Measurements from ENCODE around the gene LYPD6B.

The LYPD6B gene

GRCh38 chr2:149087751-149088150 is 49.3 kb downstream of the LYPD6B start:
- Histone ChIP-seq H4K8ac (ENCODE audit: low read depth, low read length) (no peak overlapping the region), H3K9me3 (replicated peaks in 1 of 2; ENCODE audit: control insufficient read depth in 2 of 2, insufficient read depth in 1 of 2, low read depth in 1 of 2, low read length in 2 of 2) (no peaks in the 10 kb centered on the region), H2BK120ac (ENCODE audit: low read depth, low read length) (no peak overlapping the region), H3K27ac (replicated peaks; ENCODE audit: low read length) (no peak overlapping the region), H2BK5ac (ENCODE audit: low read length) (no peak overlapping the region), H3K27me3 (ENCODE audit: control insufficient read depth in 3 of 3, insufficient read depth in 3 of 3, low read depth in 1 of 3, low read length in 3 of 3) (peaks cover 0 to 4% (median 0%) of the 10 kb centered on the region in 3 experiments), H3K23ac (ENCODE audit: low read depth, low read length, poor library complexity) (no peak overlapping the region), H3K14ac (ENCODE audit: low read length) (no peak overlapping the region), H3K4ac (ENCODE audit: low read length) (peak overlapping the region; percentile 58), H3K4me3 (ENCODE audit: low read length in 2 of 2) (no peak overlapping the region), H3K36me3 (replicated peaks in 1 of 2; ENCODE audit: control insufficient read depth in 2 of 2, insufficient read depth in 2 of 2, low read length in 2 of 2) (no peaks in the 10 kb centered on the region), H3K79me1 (ENCODE audit: low read depth, low read length) (no peaks in the 10 kb centered on the region), H2AK5ac (ENCODE audit: low read depth, low read length) (no peak overlapping the region), H3K4me1 (ENCODE audit: control insufficient read depth in 2 of 2, insufficient read depth in 1 of 2, low read depth in 1 of 2, low read length in 2 of 2) (peaks cover 0 to 3% of the 10 kb centered on the region in 2 donors), H2AFZ (ENCODE audit: low read length) (no peak overlapping the region), H3K4me2 (ENCODE audit: insufficient read depth, low read length, poor library complexity, severe bottlenecking) (no peak overlapping the region), H2BK12ac (ENCODE audit: low read length) (no peak overlapping the region), H4K91ac (ENCODE audit: low read depth, low read length, poor library complexity) (no peak overlapping the region), H3K9ac (ENCODE audit: low read depth, low read length, poor library complexity) (no peak overlapping the region), H2BK15ac (ENCODE audit: low read length) (no peak overlapping the region), H3K18ac (ENCODE audit: low read length) (no peak overlapping the region)
- no peak for DNase-seq (ENCODE audit: low spot score)
- WGBS, 2 donors (ENCODE audit: extremely low coverage in 2 of 2, insufficient read length in 2 of 2, insufficient replicate concordance in 1 of 2) = no CpG with 5 or more reads among the region's 4 CpGs

- Histone ChIP-seq H3K27ac (replicated peaks; ENCODE audit: low read length) (no peak overlapping the region), H3K79me1 (ENCODE audit: low read depth, low read length) (no peaks in the 10 kb centered on the region), H3K4me3 (ENCODE audit: low read length in 2 of 2) (no peak overlapping the region), H3K18ac (ENCODE audit: low read length) (no peak overlapping the region), H4K91ac (ENCODE audit: low read depth, low read length, poor library complexity) (no peak overlapping the region), H3K4me1 (ENCODE audit: control insufficient read depth in 2 of 2, insufficient read depth in 1 of 2, low read depth in 1 of 2, low read length in 2 of 2) (no peaks in the 10 kb centered on the region), H3K4ac (ENCODE audit: low read length) (no peak overlapping the region), H3K14ac (ENCODE audit: low read length) (no peak overlapping the region), H4K8ac (ENCODE audit: low read depth, low read length) (no peak overlapping the region), H3K27me3 (ENCODE audit: control insufficient read depth in 3 of 3, insufficient read depth in 3 of 3, low read depth in 1 of 3, low read length in 3 of 3) (peaks cover 0 to 9% (median 0%) of the 10 kb centered on the region in 3 experiments), H3K9me3 (replicated peaks in 1 of 2; ENCODE audit: control insufficient read depth in 2 of 2, insufficient read depth in 1 of 2, low read depth in 1 of 2, low read length in 2 of 2) (no peaks in the 10 kb centered on the region), H2BK12ac (ENCODE audit: low read length) (no peak overlapping the region), H3K9ac (ENCODE audit: low read depth, low read length, poor library complexity) (no peak overlapping the region), H2BK120ac (ENCODE audit: low read depth, low read length) (no peak overlapping the region), H2BK5ac (ENCODE audit: low read length) (no peak overlapping the region), H2BK15ac (ENCODE audit: low read length) (no peak overlapping the region), H3K4me2 (ENCODE audit: insufficient read depth, low read length, poor library complexity, severe bottlenecking) (no peak overlapping the region), H3K23ac (ENCODE audit: low read depth, low read length, poor library complexity) (no peak overlapping the region), H2AK5ac (ENCODE audit: low read depth, low read length) (no peak overlapping the region), H3K36me3 (replicated peaks in 1 of 2; ENCODE audit: control insufficient read depth in 2 of 2, insufficient read depth in 2 of 2, low read length in 2 of 2) (no peaks in the 10 kb centered on the region), H2AFZ (ENCODE audit: low read length) (no peak overlapping the region)
- no peak for DNase-seq (ENCODE audit: low spot score)
These were observed 50.6 kb downstream of the LYPD6B start for GRCh38 chr2:149089068-149089467.

- DNase-seq (ENCODE audit: low spot score) = no peak
- Histone ChIP-seq H3K36me3 (replicated peaks in 1 of 2; ENCODE audit: control insufficient read depth in 2 of 2, insufficient read depth in 2 of 2, low read length in 2 of 2) (no peaks in the 10 kb centered on the region), H2BK15ac (ENCODE audit: low read length) (no peak overlapping the region), H2BK12ac (ENCODE audit: low read length) (no peak overlapping the region), H2BK5ac (ENCODE audit: low read length) (no peak overlapping the region), H3K23ac (ENCODE audit: low read depth, low read length, poor library complexity) (no peak overlapping the region), H2AFZ (ENCODE audit: low read length) (no peak overlapping the region), H3K18ac (ENCODE audit: low read length) (no peak overlapping the region), H3K4ac (ENCODE audit: low read length) (no peak overlapping the region), H3K14ac (ENCODE audit: low read length) (no peak overlapping the region), H3K4me3 (ENCODE audit: low read length in 2 of 2) (no peak overlapping the region), H2AK5ac (ENCODE audit: low read depth, low read length) (no peak overlapping the region), H3K27me3 (ENCODE audit: control insufficient read depth in 3 of 3, insufficient read depth in 3 of 3, low read depth in 1 of 3, low read length in 3 of 3) (peaks cover 0 to 5% (median 0%) of the 10 kb centered on the region in 3 experiments), H4K91ac (ENCODE audit: low read depth, low read length, poor library complexity) (no peak overlapping the region), H3K79me1 (ENCODE audit: low read depth, low read length) (no peaks in the 10 kb centered on the region), H3K9me3 (replicated peaks in 1 of 2; ENCODE audit: control insufficient read depth in 2 of 2, insufficient read depth in 1 of 2, low read depth in 1 of 2, low read length in 2 of 2) (no peaks in the 10 kb centered on the region), H3K27ac (replicated peaks; ENCODE audit: low read length) (no peak overlapping the region), H3K4me2 (ENCODE audit: insufficient read depth, low read length, poor library complexity, severe bottlenecking) (no peak overlapping the region), H3K4me1 (ENCODE audit: control insufficient read depth in 2 of 2, insufficient read depth in 1 of 2, low read depth in 1 of 2, low read length in 2 of 2) (no peaks in the 10 kb centered on the region), H3K9ac (ENCODE audit: low read depth, low read length, poor library complexity) (no peak overlapping the region), H2BK120ac (ENCODE audit: low read depth, low read length) (no peak overlapping the region), H4K8ac (ENCODE audit: low read depth, low read length) (no peak overlapping the region)
- no CpG with 5 or more reads among the region's 2 CpGs for WGBS, 2 donors (ENCODE audit: extremely low coverage in 2 of 2, insufficient read length in 2 of 2, insufficient replicate concordance in 1 of 2)
These were observed 52.2 kb downstream of the LYPD6B start for GRCh38 chr2:149090706-149091105.

GRCh38 chr2:149093579-149093978 is 55.1 kb downstream of the LYPD6B start:
- no peak for DNase-seq (ENCODE audit: low spot score)
- Histone ChIP-seq H3K27me3 (ENCODE audit: control insufficient read depth in 3 of 3, insufficient read depth in 3 of 3, low read depth in 1 of 3, low read length in 3 of 3) (peaks cover 0 to 5% (median 0%) of the 10 kb centered on the region in 3 experiments), H4K8ac (ENCODE audit: low read depth, low read length) (no peak overlapping the region), H3K4ac (ENCODE audit: low read length) (no peak overlapping the region), H3K4me3 (ENCODE audit: low read length in 2 of 2) (no peak overlapping the region), H3K14ac (ENCODE audit: low read length) (no peak overlapping the region), H3K27ac (replicated peaks; ENCODE audit: low read length) (no peak overlapping the region), H3K9me3 (replicated peaks in 1 of 2; ENCODE audit: control insufficient read depth in 2 of 2, insufficient read depth in 1 of 2, low read depth in 1 of 2, low read length in 2 of 2) (no peaks in the 10 kb centered on the region), H3K23ac (ENCODE audit: low read depth, low read length, poor library complexity) (no peak overlapping the region), H3K4me1 (ENCODE audit: control insufficient read depth in 2 of 2, insufficient read depth in 1 of 2, low read depth in 1 of 2, low read length in 2 of 2) (no peaks in the 10 kb centered on the region), H2BK5ac (ENCODE audit: low read length) (no peak overlapping the region), H3K4me2 (ENCODE audit: insufficient read depth, low read length, poor library complexity, severe bottlenecking) (no peak overlapping the region), H2AFZ (ENCODE audit: low read length) (no peak overlapping the region), H3K9ac (ENCODE audit: low read depth, low read length, poor library complexity) (no peak overlapping the region), H3K18ac (ENCODE audit: low read length) (no peak overlapping the region), H2BK120ac (ENCODE audit: low read depth, low read length) (no peak overlapping the region), H3K36me3 (replicated peaks in 1 of 2; ENCODE audit: control insufficient read depth in 2 of 2, insufficient read depth in 2 of 2, low read length in 2 of 2) (no peaks in the 10 kb centered on the region), H2BK12ac (ENCODE audit: low read length) (no peak overlapping the region), H3K79me1 (ENCODE audit: low read depth, low read length) (no peaks in the 10 kb centered on the region), H2BK15ac (ENCODE audit: low read length) (no peak overlapping the region), H2AK5ac (ENCODE audit: low read depth, low read length) (no peak overlapping the region), H4K91ac (ENCODE audit: low read depth, low read length, poor library complexity) (no peak overlapping the region)
- no CpG with 5 or more reads among the region's 2 CpGs for WGBS, 2 donors (ENCODE audit: extremely low coverage in 2 of 2, insufficient read length in 2 of 2, insufficient replicate concordance in 1 of 2)
